DMS153 (cell line): ENCODE results near the gene IL17C.

Experiments
- DNase-seq: peaks from one replicate; lab custom pipeline; 2025; lab: John Stamatoyannopoulos, UW

Gene IL17C

DNA sequence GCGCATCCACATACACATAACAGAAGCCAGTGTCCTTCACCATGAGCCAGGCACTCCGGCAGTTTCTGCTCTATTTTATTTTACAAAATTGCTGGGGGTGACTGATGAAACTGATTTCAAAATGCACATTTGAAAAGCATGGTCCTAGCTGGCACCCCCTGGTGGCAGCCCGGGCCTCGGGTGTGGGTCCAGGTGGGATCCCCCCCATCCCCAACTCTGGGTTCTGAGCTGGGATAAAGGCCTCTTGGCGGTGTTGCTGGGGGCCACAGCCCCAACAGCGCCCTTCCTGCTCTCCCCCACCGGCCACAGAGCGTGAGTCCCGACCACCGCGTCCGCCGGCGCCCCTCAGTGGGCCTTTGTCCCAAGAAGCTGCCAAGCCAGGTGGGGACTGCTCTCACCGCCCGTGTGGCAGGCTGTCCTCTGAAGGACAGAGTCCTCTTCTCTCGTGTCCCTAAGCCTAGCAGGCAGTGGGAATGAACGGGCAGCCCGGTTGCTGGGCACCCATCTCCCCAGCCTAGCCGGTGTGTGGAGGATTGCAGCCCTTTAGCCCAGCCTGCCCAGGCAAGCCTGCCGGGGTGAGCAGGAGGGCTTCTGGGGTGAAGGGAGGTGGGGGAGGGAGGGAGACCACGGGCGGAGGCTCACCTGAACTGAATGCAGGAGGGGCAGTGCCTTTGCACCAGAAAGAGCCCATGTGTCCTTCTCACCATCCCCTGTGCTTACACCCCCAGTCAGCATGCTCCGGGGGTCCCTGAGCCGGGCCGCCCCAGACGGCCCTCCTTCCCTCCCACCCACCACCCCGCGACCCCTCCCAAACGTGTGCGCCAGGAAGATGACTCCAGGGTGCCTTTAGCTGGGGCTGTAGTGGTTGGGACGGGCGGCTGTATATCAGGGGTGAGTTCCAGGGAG is 47.0 kb downstream of the IL17C start:
- DNase-seq = no peak

DNA sequence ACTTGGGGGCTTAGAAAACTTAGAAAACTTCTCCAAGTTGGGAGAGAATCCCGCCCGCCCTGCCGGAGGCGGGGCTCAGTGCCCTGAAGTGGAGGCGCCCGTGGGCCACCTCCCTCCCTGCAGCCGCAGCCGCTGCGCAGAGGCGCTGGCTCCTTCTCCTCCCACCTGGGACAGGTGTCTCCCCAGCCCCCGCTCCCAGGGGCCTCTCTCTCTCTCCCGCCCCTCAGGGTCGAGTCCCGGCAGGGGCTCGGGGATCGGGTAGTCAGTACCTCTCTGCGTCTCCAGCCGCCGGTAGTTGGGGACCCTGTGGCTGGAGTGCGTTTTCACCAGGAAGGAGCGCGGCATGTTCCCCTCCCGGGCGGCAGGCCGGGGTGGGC is 47.7 kb downstream of the IL17C start:
- DNase-seq = peak; percentile 49

DNA sequence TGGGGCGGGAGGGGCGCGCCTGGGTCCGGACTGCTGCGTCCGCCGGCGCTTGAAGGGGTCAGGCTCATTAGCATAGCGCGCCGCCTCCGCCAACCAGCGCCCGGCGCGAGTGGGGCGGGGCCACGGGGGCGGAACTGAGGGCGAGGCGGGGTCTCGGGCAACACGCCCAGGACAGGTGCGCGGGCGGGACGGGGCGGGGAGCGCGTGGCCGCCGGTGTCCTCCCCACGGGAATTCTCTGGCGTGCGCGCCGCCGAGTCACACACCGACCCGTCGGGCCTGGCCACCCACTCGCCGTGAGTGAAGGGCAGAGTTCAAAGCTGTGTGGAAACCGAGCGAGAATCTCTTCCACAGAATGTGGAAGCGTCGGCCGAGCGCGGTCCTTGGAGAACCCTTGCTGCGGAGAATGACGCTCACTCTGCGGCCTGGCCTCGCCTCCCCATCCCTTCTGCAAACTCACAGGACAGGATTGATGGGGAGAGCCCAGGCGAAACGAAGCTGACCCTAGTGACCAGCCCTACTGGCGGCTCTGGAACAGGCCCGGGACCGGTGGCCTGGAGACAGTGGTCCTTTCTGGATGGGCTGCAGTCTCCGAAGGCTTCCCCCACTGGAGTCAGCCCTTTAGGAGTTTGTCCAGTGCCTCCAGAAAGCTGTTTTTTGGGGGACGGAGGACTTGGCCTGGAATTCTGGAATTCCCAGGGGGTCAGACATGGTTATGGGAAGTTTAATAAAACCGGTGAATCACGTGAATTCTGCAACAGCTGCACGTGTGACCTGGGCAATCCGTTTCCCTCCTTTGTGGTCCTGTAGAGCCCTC is 48.3 kb downstream of the IL17C start, which contains the start of gene SNAI3:
TSS of gene SNAI3 (minus strand) at position 69 of the 815 bp plus-strand sequence. CDS start 101 bp downstream, outside the sequence.
- peak; percentile 63 for DNase-seq

DNA sequence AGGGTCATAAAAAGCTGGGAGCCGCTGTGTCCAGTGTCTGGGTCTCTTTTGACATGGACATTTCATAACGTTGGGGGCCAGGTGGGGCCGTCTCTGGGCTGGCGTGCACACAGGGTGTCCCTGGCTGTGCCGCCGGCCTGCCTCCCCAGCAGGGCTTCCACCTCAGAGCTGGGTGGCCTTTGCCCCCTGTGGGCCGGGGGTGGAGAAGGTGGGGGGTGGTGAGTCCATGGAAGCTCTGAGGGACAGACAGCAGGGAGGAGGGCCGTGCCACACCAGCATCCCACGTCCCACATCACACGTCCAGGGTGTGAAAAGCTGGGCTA is 48.8 kb downstream of the IL17C start:
- no peak for DNase-seq

DNA sequence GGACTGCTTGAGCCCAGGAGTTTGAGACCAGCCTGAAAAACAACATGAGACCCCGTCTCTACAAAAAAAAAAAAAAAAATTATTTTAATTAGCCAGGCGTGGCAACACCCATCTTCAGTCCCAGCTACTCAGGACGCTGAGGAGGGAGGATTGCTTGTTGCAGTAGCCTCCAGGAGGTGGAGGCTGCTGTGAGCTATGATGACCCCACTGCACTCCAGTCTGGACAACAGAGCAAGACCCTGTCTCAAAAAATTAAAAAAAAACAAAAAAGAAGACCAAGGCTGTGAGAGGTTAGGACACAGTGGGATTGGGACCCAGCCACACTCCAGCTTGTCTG is 49.3 kb downstream of the IL17C start:
- no peak for DNase-seq

DNA sequence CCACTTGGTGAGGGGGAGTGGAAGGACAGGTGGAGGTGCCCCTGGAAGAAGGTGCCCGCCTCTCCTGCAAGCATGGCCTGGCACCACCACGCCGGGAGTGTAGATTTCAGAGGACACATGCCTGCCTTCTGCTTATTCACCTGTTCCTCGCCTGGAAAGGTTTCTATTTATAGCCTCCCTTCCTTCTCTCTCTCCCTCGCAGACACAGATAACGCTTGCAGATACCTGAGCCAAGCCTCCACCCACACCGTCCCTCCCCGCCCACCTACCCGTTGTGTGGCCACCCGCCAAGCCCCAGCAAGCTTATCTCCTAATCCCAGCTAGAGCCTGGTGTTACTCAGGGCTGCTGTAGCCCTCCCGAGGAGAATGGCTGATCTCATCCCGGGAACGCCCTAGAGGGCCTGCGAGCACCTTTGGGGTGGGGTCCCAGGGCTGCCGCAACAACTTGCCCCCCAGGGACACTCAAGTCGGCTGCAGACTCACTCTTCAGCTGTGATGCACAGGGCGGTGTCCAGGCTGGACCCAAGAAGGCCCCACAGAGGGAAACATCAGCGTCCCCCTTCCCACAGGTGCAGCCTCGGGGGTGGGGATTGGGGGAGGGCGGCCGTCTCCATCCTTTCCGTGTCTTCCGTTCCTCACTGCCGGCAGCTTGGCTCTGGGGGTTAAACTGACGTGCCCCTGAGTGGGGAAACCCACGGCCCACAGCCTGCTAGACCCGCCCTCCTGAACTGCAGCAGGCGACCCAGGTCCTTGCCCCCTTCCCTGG is 49.8 kb downstream of the IL17C start:
- DNase-seq = peak; percentile 70
